Measurements from ENCODE around the gene TEX2. TPM values are rescaled to one million over a fixed set of nuclear protein-coding genes. Genes with fewer than 3 reads are reported as not detected.
A peak's percentile ranks its signal among the peaks of the same experiment; 100 is the strongest.

The TEX2 gene
- total RNA-seq, 1 experiment from 2014 or later = 10.8 TPM

- TF ChIP-seq, protein P1, sequence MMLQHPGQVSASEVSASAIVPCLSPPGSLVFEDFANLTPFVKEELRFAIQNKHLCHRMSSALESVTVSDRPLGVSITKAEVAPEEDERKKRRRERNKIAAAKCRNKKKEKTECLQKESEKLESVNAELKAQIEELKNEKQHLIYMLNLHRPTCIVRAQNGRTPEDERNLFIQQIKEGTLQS (CRISPR knock-in tag; conservative IDR thresholded peaks at IDR 0.05) = no peak
- TF ChIP-seq ZNF396 (CRISPR knock-in tag; IDR thresholded peaks at IDR 0.05; ENCODE audit: borderline replicate concordance) = no peak
- TF ChIP-seq SMAD4 (CRISPR knock-in tag; IDR thresholded peaks at IDR 0.05) = no peak
- TF ChIP-seq, protein P2, sequence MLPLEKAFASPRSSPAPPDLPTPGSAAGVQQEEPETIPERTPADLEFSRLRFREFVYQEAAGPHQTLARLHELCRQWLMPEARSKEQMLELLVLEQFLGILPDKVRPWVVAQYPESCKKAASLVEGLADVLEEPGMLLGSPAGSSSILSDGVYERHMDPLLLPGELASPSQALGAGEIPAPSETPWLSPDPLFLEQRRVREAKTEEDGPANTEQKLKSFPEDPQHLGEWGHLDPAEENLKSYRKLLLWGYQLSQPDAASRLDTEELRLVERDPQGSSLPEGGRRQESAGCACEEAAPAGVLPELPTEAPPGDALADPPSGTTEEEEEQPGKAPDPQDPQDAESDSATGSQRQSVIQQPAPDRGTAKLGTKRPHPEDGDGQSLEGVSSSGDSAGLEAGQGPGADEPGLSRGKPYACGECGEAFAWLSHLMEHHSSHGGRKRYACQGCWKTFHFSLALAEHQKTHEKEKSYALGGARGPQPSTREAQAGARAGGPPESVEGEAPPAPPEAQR (CRISPR knock-in tag; IDR thresholded peaks at IDR 0.05) = no peak
- TF ChIP-seq, protein P3, sequence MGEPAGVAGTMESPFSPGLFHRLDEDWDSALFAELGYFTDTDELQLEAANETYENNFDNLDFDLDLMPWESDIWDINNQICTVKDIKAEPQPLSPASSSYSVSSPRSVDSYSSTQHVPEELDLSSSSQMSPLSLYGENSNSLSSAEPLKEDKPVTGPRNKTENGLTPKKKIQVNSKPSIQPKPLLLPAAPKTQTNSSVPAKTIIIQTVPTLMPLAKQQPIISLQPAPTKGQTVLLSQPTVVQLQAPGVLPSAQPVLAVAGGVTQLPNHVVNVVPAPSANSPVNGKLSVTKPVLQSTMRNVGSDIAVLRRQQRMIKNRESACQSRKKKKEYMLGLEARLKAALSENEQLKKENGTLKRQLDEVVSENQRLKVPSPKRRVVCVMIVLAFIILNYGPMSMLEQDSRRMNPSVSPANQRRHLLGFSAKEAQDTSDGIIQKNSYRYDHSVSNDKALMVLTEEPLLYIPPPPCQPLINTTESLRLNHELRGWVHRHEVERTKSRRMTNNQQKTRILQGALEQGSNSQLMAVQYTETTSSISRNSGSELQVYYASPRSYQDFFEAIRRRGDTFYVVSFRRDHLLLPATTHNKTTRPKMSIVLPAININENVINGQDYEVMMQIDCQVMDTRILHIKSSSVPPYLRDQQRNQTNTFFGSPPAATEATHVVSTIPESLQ (CRISPR knock-in tag; IDR thresholded peaks at IDR 0.05) = no peak
- TF ChIP-seq USF1 (CRISPR knock-in tag; IDR thresholded peaks at IDR 0.05) = no peak
- TF ChIP-seq SP1 (CRISPR knock-in tag; conservative IDR thresholded peaks at IDR 0.05) = no peak
- TF ChIP-seq ZNF232 (CRISPR knock-in tag; IDR thresholded peaks at IDR 0.05) = no peak
- no peak for TF ChIP-seq ATF1 (CRISPR knock-in tag; IDR thresholded peaks at IDR 0.05)
- no peak for TF ChIP-seq SOX15 (CRISPR knock-in tag; IDR thresholded peaks at IDR 0.05)
- no peak for TF ChIP-seq RELA (CRISPR knock-in tag; IDR thresholded peaks at IDR 0.05; ENCODE audit: borderline replicate concordance)
- TF ChIP-seq NR2C2 (CRISPR knock-in tag; IDR thresholded peaks at IDR 0.05) = no peak
Observed at GRCh38 chr17:64129515-64129764, 133.6 kb downstream of the TEX2 start (continued).

DNA sequence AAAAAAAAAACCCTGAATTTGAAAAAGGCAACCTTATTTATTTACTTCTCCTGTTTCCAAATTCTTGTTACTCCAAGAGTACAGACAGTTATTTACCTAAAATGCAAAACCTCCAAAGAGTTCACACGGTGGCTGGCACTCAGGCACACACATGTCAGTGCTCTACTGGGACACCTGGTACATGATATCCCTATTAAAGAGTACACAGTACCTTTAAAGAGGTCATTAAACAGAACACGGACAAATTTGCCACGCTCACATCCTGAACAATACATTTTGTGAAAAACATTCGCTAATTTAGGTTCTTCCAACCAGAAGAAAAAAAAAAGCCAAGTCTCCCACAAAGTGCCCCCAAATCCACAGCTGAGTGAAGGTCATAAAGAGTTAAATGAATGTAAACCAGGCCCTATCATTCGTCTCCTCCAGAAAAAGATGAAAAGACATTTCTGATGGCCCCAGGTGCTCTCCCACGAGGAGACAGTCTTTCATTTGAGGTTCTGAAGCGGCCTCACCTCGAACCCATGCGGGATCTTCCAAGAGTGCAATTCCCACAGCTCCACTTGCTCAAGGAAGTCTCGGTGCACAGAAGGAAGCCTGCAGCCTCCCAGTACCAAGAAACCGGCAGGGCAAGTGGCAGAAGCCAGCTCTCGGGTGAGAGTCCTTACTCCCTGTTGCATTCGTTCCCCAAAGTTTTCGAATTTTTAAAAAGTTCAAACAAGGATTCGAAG, 134.1 kb downstream of the TEX2 start:
- Mint-ChIP-seq H3K27ac (no peak overlapping the region), H3K9me3 (no peaks in the 10 kb centered on the region), H3K4me1 (peaks cover 13% of the 10 kb centered on the region), H3K27me3 (ENCODE audit: low read depth) (peaks cover 37% of the 10 kb centered on the region), H3K36me3 (no peaks in the 10 kb centered on the region), H3K4me3 (peak overlapping the region; percentile 66)
- TF ChIP-seq, protein P1 (CRISPR knock-in tag; conservative IDR thresholded peaks at IDR 0.05) = no peak
- TF ChIP-seq ERG (CRISPR knock-in tag; IDR thresholded peaks at IDR 0.05) = no peak
- TF ChIP-seq TCF7 (CRISPR knock-in tag; IDR thresholded peaks at IDR 0.05; ENCODE audit: low read depth) = no peak
- TF ChIP-seq, protein P3 (CRISPR knock-in tag; IDR thresholded peaks at IDR 0.05) = no peak
- no peak for TF ChIP-seq PRRX2 (CRISPR knock-in tag; IDR thresholded peaks at IDR 0.05)
- no peak for TF ChIP-seq AFF4 (CRISPR knock-in tag; IDR thresholded peaks at IDR 0.05; ENCODE audit: borderline replicate concordance)
- no peak for TF ChIP-seq SOX15 (CRISPR knock-in tag; IDR thresholded peaks at IDR 0.05)
- POLR2A ChIA-PET = interaction anchor here (1.0 to 2.7 kb wide), 5 partner anchors 16 to 167 kb away, joined by 3 to 14 read pairs (median 5); partner anchors contain the start of gene TEX2
- DNase-seq (ENCODE audit: low spot score) = no peak
- CTCF ChIA-PET = interaction anchor here (0.9 to 7.9 kb wide), 10 partner anchors 12 to 248 kb away, joined by 3 to 380 read pairs (median 8); partner anchors contain the start of genes GH1 and GH2
- ATAC-seq = no peak

Data from WTC11 (cell line).